SH-SY5Y (cell line): Measurements from ENCODE around the gene MED13L.

ENCODE experiments used
- GATA2 ChIP-seq: IDR thresholded peaks from 2 replicates; pipeline ENCODE4 v1.6.1; 2011; ENCODE audit warnings: mild to moderate bottlenecking, low read depth, low read length
- GATA3 ChIP-seq: IDR thresholded peaks from 2 replicates; pipeline ENCODE4 v1.6.1; 2011; ENCODE audit warnings: low read depth, mild to moderate bottlenecking, low read length, moderate library complexity

DNA sequence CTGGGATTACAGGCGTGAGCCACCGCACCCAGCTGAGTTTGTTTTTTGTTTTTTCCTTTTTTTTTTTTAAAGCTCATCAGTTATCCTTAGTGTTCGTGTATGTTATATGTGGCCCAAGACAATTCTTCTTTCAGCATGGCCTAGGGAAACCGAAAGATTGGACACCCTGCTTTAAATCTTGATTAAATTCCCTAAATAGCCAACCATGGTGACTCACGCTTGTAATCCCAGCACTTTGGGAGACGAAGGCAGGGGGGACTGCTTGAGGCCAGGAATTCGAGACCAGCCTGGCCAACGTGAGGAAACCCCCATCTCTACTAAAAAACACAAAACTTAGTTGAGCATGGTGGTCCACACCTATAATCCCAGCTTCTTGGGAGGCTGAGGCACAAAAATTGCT lies 131.1 kb downstream of the MED13L start:
- TF ChIP-seq GATA2 (no peak), GATA3 (no peak)
